ENCODE data around the gene ADAM12.

DNA sequence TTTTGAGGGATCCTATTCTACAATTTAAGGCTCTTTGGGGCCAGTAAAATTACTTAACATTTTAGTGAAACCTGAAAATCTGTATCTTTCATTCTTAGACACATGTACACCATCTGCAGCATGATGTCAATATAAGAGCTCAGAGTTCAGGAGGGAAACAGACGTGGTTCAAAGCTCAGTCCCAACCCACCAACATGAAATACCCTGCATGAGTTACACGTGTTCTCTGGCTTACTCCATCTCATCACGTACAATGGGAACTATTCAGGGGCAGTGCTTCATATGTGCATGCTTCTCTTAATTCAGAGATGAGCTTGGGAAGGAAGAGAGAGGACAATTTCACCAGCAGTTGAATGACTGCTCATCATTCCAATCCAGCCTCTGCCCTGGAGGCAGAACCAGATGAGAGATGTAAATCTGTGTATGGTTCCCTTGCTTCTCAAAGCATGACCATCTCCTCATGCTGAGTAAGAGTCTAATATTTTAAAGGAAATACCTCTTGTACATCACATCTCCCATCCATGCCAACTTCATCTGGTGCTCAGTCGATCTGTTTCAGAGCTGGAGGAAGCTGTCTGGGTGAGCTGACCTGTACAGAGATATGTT, 29.0 kb upstream of the ADAM12 start:
- TF ChIP-seq, protein P1, sequence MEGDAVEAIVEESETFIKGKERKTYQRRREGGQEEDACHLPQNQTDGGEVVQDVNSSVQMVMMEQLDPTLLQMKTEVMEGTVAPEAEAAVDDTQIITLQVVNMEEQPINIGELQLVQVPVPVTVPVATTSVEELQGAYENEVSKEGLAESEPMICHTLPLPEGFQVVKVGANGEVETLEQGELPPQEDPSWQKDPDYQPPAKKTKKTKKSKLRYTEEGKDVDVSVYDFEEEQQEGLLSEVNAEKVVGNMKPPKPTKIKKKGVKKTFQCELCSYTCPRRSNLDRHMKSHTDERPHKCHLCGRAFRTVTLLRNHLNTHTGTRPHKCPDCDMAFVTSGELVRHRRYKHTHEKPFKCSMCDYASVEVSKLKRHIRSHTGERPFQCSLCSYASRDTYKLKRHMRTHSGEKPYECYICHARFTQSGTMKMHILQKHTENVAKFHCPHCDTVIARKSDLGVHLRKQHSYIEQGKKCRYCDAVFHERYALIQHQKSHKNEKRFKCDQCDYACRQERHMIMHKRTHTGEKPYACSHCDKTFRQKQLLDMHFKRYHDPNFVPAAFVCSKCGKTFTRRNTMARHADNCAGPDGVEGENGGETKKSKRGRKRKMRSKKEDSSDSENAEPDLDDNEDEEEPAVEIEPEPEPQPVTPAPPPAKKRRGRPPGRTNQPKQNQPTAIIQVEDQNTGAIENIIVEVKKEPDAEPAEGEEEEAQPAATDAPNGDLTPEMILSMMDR (IDR thresholded peaks at IDR 0.05; ENCODE audit: poor library complexity, severe bottlenecking), result no peak
- no peak for TF ChIP-seq TAF1 (IDR thresholded peaks at IDR 0.05; ENCODE audit: low read depth)
- no peak for TF ChIP-seq EZH2 (IDR thresholded peaks at IDR 0.05; ENCODE audit: borderline replicate concordance, insufficient read depth, low read length, poor library complexity, severe bottlenecking)
- no peak for TF ChIP-seq SMC3 (conservative IDR thresholded peaks at IDR 0.05; ENCODE audit: poor library complexity)
- TF ChIP-seq POLR2AphosphoS5 (IDR thresholded peaks at IDR 0.05), result no peak
